ENCODE results near the gene MBNL2.

DNA sequence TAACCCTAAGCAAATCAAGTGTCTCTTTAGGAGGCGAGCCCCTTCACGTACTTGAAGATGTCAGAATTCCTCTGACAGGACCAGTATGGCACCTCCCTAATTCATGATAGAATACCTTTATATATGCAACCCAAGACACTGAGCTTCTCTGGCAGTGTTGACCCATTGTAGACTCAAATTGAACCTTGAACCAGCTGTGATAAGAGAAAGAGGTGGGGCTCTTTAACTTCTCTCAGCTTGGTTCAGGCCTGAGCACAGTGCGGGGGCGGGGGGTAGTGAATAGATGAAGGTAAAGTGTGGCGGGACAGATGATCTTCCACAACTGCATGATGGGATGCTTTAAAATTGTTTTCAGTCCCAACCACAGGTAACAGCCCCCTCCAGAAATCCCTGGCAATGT is 12.1 kb downstream of the MBNL2 start:
- TF ChIP-seq CTCF (IDR thresholded peaks at IDR 0.05; ENCODE audit: poor library complexity): no peak
- TF ChIP-seq EZH2phosphoT487 (IDR thresholded peaks at IDR 0.05; ENCODE audit: low read depth, severe bottlenecking, unreplicated experiment): no peak
- no peak for TF ChIP-seq EZH2 (IDR thresholded peaks at IDR 0.05; ENCODE audit: borderline replicate concordance)
